Transverse colon (tissue), 4 donors: ENCODE measurements around the gene ZBTB4. TPM values are rescaled to one million over a fixed set of nuclear protein-coding genes. Genes with fewer than 3 reads are reported as not detected.

Experiments
- DNase-seq: peaks from one replicate; pipeline ENCODE4 v3.0.0-alpha.2; 2019
- H3K27ac ChIP-seq, 4 donors: fragments of 200-600 bp; sonication (generic); 2 replicates each; pipeline ENCODE4 v1.5.1; 2016 to 2018; ENCODE audit warnings: inconsistent platforms in 4 of 4
- H3K27me3 ChIP-seq: fragments of 200-600 bp; sonication (generic); 2 replicates; pipeline ENCODE4 v1.5.1; 2017; ENCODE audit warnings: inconsistent platforms
- H3K36me3 ChIP-seq, 4 donors: fragments of 200-600 bp; sonication (generic); 2 replicates each; pipeline ENCODE4 v1.5.1; 2017 to 2019; ENCODE audit warnings: inconsistent platforms in 4 of 4
- H3K4me1 ChIP-seq, 4 donors: fragments of 200-600 bp; sonication (generic); 2 replicates each; pipeline ENCODE4 v1.5.1; 2017 to 2020; ENCODE audit warnings: inconsistent platforms in 4 of 4
- H3K4me3 ChIP-seq, 4 donors: fragments of 200-600 bp; sonication (generic); 1 replicate in 1 of 4; 2 replicates in 3 of 4; pipeline versions ENCODE4 v1.5.1 to v1.6.1; 2017 to 2019; ENCODE audit warnings: inconsistent platforms in 4 of 4
- H3K9me3 ChIP-seq, 2 donors: fragments of 200-600 bp; sonication (generic); 2 replicates each; pipeline ENCODE4 v1.5.1; 2017 to 2019; ENCODE audit warnings: inconsistent platforms in 2 of 2
- EP300 ChIP-seq: sonication (generic); formaldehyde crosslinking; IDR thresholded peaks from one replicate; pipeline ENCODE4 v1.6.1; 2017; ENCODE audit warnings: antibody characterized with exemption, low read depth
- POLR2A ChIP-seq: fragments of 450-650 bp; IDR thresholded peaks from one replicate; pipeline ENCODE4 v1.6.1; 2016; ENCODE audit warnings: antibody characterized with exemption, mild to moderate bottlenecking, moderate library complexity
- POLR2AphosphoS5 ChIP-seq, 3 donors: sonication (generic); formaldehyde crosslinking; IDR thresholded peaks; one replicate each; pipeline ENCODE4 v1.6.1; 2016; ENCODE audit warnings: antibody characterized with exemption in 3 of 3
- WGBS, 2 donors: methylation state at CpG; one replicate each; pipeline ENCODE4 v1.1.5; 2018; ENCODE audit warnings: low coverage in 1 of 2; 5-methylcytosine and 5-hydroxymethylcytosine counted together
- in situ Hi-C, 4 donors: fragments of 200-750 bp; cut with MboI; loops; one replicate each; pipeline versions ENCODE4 v1.15.0 to v1.15.1; 2017; ENCODE audit warnings: low sequenced_read_pairs in 3 of 4, low pct_ligation_motif_present in 1 of 4, low pct_unique_long_range_greater_than_20kb in 1 of 4
- intact Hi-C: fragments of 100-400 bp; cut with DNase I; formaldehyde crosslinking; loops from one replicate; pipeline ENCODE4 v1.15.1; 2023; ENCODE audit warnings: low total_unique reads
- total RNA-seq, 4 donors: library from RNA; depleted of rRNA; stranded (reverse); fragments of >200 nt; gene quantifications; one replicate each; pipeline ENCODE4 v1.1.0, GENCODE V29; 2016
- TF ChIP-seq, protein P1 (sequence below), 5 experiments: fragments of 200-600 bp in 3 of 5; fragments of 450-650 bp in 2 of 5; sonication (generic) in 3 of 5; IDR thresholded peaks; 1 replicate in 2 of 5; 2 replicates in 3 of 5; pipeline ENCODE4 v1.5.1; 2016 to 2017; ENCODE audit warnings: antibody characterized with exemption in 5 of 5, inconsistent platforms in 3 of 5, mild to moderate bottlenecking in 2 of 5, moderate library complexity in 1 of 5

The ZBTB4 gene
- total RNA-seq, 4 donors from 2014 or later: 18.3 to 48.6 (median 23.2) TPM

GRCh38 chr17:7491583-7491982, 12.2 kb upstream of the ZBTB4 start:
- WGBS, 2 donors: 100% methylated on average over 1 of the region's 1 CpG
- peaks cover 13 to 67% (median 36%) of the 10 kb centered on the region in 4 donors for H3K4me1 ChIP-seq
- H3K27me3 ChIP-seq: no peaks in the 10 kb centered on the region
- peak in 2 of 3 donors; percentile 9 to 29 for TF ChIP-seq POLR2AphosphoS5 (IDR thresholded peaks at IDR 0.05)
- no peak for TF ChIP-seq POLR2A
- TF ChIP-seq, protein P1, sequence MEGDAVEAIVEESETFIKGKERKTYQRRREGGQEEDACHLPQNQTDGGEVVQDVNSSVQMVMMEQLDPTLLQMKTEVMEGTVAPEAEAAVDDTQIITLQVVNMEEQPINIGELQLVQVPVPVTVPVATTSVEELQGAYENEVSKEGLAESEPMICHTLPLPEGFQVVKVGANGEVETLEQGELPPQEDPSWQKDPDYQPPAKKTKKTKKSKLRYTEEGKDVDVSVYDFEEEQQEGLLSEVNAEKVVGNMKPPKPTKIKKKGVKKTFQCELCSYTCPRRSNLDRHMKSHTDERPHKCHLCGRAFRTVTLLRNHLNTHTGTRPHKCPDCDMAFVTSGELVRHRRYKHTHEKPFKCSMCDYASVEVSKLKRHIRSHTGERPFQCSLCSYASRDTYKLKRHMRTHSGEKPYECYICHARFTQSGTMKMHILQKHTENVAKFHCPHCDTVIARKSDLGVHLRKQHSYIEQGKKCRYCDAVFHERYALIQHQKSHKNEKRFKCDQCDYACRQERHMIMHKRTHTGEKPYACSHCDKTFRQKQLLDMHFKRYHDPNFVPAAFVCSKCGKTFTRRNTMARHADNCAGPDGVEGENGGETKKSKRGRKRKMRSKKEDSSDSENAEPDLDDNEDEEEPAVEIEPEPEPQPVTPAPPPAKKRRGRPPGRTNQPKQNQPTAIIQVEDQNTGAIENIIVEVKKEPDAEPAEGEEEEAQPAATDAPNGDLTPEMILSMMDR (IDR thresholded peaks at IDR 0.05): no peak
- no peak for TF ChIP-seq EP300
- no peaks in the 10 kb centered on the region for H3K9me3 ChIP-seq
- no peak overlapping the region for H3K4me3 ChIP-seq
- in situ Hi-C loops: no loop called here
- no peak for DNase-seq
- H3K27ac ChIP-seq: peak overlapping the region in 2 of 4 donors; percentile 48 to 59
- intact Hi-C loops: no loop called here
- H3K36me3 ChIP-seq: peaks cover 0 to 8% (median 4%) of the 10 kb centered on the region in 4 donors

DNA sequence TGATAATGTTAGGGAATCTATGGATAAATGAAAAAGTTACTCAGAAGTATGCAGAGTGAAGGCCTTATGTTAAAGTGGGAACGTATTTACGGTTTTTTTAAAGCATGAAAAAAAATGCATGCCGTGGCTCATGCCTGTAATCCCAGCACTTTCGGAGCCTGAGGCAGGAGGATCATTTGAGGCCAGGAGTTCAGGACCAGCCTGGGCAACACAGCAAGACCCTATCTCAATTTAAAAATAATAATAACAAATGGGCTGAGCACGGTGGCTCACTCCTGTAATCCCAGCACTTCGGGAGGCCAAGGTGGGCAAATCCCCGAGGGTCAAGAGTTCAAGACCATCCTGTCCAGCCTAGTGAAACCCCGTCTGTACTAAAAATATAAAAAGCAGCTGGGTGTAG, 10.7 kb upstream of the ZBTB4 start:
- Histone ChIP-seq H3K4me1 (peaks cover 21 to 82% (median 49%) of the 10 kb centered on the region in 4 donors), H3K27me3 (no peaks in the 10 kb centered on the region), H3K4me3 (no peak overlapping the region), H3K36me3 (no peaks in the 10 kb centered on the region), H3K27ac (no peak overlapping the region), H3K9me3 (no peaks in the 10 kb centered on the region)
- in situ Hi-C loops (no loop called here), intact Hi-C loops (no loop called here)
- DNase-seq: no peak
- WGBS, 2 donors: 70 to 85% methylated on average over 4 to 8 of the region's 8 CpGs
- no peak for TF ChIP-seq POLR2A
- TF ChIP-seq POLR2AphosphoS5 (IDR thresholded peaks at IDR 0.05): no peak
- TF ChIP-seq, protein P1 (IDR thresholded peaks at IDR 0.05): no peak
- TF ChIP-seq EP300: no peak

DNA sequence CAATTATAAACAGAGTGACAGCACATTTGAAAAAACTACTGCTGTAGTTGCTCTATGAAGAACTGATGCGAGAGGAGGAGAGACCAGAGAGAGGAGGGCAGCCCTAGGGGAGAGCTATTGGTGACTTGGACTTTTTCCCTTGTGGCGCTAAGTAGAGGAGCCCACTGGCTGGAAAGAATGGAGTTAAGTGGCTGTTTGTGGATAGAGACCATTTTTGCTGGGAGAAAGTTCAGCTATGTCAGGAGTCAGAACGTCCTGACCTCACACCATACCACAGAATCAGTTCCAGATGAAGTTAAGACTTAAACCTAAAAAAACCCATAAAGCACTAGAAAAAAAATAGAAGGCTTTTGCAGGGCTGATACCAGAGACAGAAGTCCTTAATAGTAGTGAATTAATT, 6.8 kb upstream of the ZBTB4 start:
- WGBS, 2 donors: 25 to 75% methylated on average over 2 to 3 of the region's 3 CpGs
- peak overlapping the region; percentile 97 to 99 (median 98) for H3K27ac ChIP-seq
- intact Hi-C loops: no loop called here

GRCh38 chr17:7484919-7485377, 5.5 kb upstream of the ZBTB4 start:
- H3K4me1 ChIP-seq: peaks cover 25 to 63% (median 40%) of the 10 kb centered on the region in 4 donors
- TF ChIP-seq POLR2A: no peak
- TF ChIP-seq, protein P1 (IDR thresholded peaks at IDR 0.05): no peak
- TF ChIP-seq POLR2AphosphoS5 (IDR thresholded peaks at IDR 0.05): no peak
- no peak for TF ChIP-seq EP300
- DNase-seq: no peak
- peak overlapping the region; percentile 97 to 99 (median 98) for H3K27ac ChIP-seq
- WGBS, 2 donors: 0 to 4% methylated on average over 5 to 19 of the region's 19 CpGs
- H3K4me3 ChIP-seq: peak overlapping the region; percentile 40 to 78 (median 64)
- H3K36me3 ChIP-seq: no peaks in the 10 kb centered on the region
- in situ Hi-C loops (no loop called here), intact Hi-C loops (loop anchor here (2.0 kb wide), 1 partner anchor 46 kb away; the partner anchor contains the start of gene FGF11)
- H3K27me3 ChIP-seq: no peaks in the 10 kb centered on the region
- H3K9me3 ChIP-seq: no peaks in the 10 kb centered on the region

More for the DNA sequence above, 6.8 kb upstream of the ZBTB4 start:
- in situ Hi-C loops: no loop called here
- H3K4me1 ChIP-seq: peaks cover 21 to 72% (median 43%) of the 10 kb centered on the region in 4 donors
- no peaks in the 10 kb centered on the region for H3K9me3 ChIP-seq
- peak overlapping the region in 2 of 4 donors; percentile 61 to 68 for H3K4me3 ChIP-seq
- no peaks in the 10 kb centered on the region for H3K27me3 ChIP-seq
- no peaks in the 10 kb centered on the region for H3K36me3 ChIP-seq
- DNase-seq: no peak
- TF ChIP-seq POLR2AphosphoS5 (IDR thresholded peaks at IDR 0.05) (no peak), EP300 (no peak), POLR2A (no peak)
- TF ChIP-seq, protein P1 (IDR thresholded peaks at IDR 0.05): no peak
